Natural killer cell treated with Interleukin-12 subunit alpha and Interleukin-12 subunit beta and Interleukin-15 and Interleukin-18, amount 100 ng/mL, for 72 hours (primary cell): ENCODE measurements around the gene STAG1. TPM values are rescaled to one million over a fixed set of nuclear protein-coding genes. Genes with fewer than 3 reads are reported as not detected.

ENCODE experiments used
- ATAC-seq, 2 donors: fragments of 150-1000 bp; cut with Tn5 transposase in 1 of 2; sonication (Bioruptor Pico), chemical (Tn5 transposase) in 1 of 2; 2 replicates each; pipeline ENCODE4 v1.10.0; 2021
- DNase-seq: peaks from one replicate; pipeline ENCODE4 v3.0.0; 2022; ENCODE audit warnings: low spot score
- H3K27ac Mint-ChIP-seq, 2 donors: 1 replicate in 1 of 2; 2 replicates in 1 of 2; pipeline ENCODE4 v1.8.0; 2022; ENCODE audit warnings: mixed read lengths in 2 of 2, mild to moderate bottlenecking in 1 of 2, moderate library complexity in 1 of 2
- H3K27me3 Mint-ChIP-seq, 2 donors: 1 replicate in 1 of 2; 2 replicates in 1 of 2; pipeline ENCODE4 v1.8.0; 2022; ENCODE audit warnings: mixed read lengths in 2 of 2
- H3K36me3 Mint-ChIP-seq: one replicate; pipeline ENCODE4 v1.8.0; 2022; ENCODE audit warnings: mixed read lengths
- H3K4me1 Mint-ChIP-seq, 2 donors: 1 replicate in 1 of 2; 2 replicates in 1 of 2; pipeline ENCODE4 v1.8.0; 2022; ENCODE audit warnings: low read depth in 2 of 2, mixed read lengths in 2 of 2, mild to moderate bottlenecking in 1 of 2
- H3K4me3 Mint-ChIP-seq: one replicate; pipeline ENCODE4 v1.8.0; 2022; ENCODE audit warnings: mixed read lengths
- H3K9me3 Mint-ChIP-seq: 2 replicates; pipeline ENCODE4 v1.8.0; 2022; ENCODE audit warnings: mixed read lengths
- total RNA-seq, 2 donors: library from RNA; stranded (reverse); gene quantifications; one replicate each; pipeline ENCODE4 v1.2.3, GENCODE V29; 2022

Gene STAG1
- total RNA-seq, 2 donors from 2014 or later, result 48.7 to 88.7 TPM

DNA sequence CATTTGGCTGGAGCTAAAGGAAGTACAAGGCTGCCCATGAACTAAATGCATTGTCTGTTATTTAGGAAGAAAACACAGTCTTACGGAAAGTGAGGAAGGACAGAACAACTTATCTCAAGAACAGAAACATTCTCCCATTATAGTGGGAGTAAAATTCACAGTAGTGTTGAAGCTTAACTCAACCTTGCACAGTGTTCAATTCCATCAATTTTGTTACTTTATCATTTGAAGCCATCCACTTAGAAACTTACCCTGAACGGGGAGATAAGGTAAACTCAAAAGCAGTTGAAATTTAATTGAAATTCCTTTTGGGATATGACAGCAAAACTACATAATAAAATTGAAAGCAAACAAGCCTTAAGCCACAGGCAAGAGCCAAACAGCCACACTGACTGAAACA lies 315.1 kb downstream of the STAG1 start:
- DNase-seq, result no peak
- no peaks in the 10 kb centered on the region for H3K27me3 Mint-ChIP-seq

GRCh38 chr3:136434429-136434828 lies 317.7 kb downstream of the STAG1 start:
- peaks cover 9% of the 10 kb centered on the region for H3K36me3 Mint-ChIP-seq
- no peaks in the 10 kb centered on the region for H3K27me3 Mint-ChIP-seq
- no peak for ATAC-seq
- no peaks in the 10 kb centered on the region for H3K9me3 Mint-ChIP-seq
- no peaks in the 10 kb centered on the region for H3K4me1 Mint-ChIP-seq
- no peak for DNase-seq
- H3K27ac Mint-ChIP-seq, result no peak overlapping the region
- H3K4me3 Mint-ChIP-seq, result no peak overlapping the region

More for the DNA sequence above, 315.1 kb downstream of the STAG1 start:
- H3K4me1 Mint-ChIP-seq, result no peaks in the 10 kb centered on the region
- H3K9me3 Mint-ChIP-seq, result no peaks in the 10 kb centered on the region
- H3K27ac Mint-ChIP-seq, result no peak overlapping the region
- H3K36me3 Mint-ChIP-seq, result peaks cover 2% of the 10 kb centered on the region
- no peak for ATAC-seq
- no peak overlapping the region for H3K4me3 Mint-ChIP-seq

DNA sequence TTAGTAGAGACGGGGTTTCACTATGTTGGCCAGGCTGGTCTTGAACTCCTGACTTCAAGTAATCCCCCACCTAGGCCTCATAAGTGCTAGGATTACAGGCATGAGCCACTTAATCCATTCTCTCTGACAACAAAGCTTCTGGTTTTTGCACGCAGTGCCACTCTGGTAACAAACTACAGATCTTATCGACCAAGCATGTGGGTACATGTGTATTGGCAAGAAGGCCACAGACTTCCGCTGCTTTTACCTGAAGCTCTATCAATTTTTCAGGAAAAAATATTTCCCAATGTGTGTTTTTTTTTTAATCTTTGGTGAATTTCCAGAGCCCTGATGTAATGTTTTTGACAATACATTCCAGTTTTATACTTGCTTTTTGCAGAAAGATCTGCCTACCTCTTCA lies 319.5 kb downstream of the STAG1 start:
- no peak for ATAC-seq
- Mint-ChIP-seq H3K4me3 (no peak overlapping the region), H3K27me3 (no peaks in the 10 kb centered on the region), H3K36me3 (peaks cover 14% of the 10 kb centered on the region), H3K27ac (no peak overlapping the region), H3K4me1 (peaks cover 0 to 5% of the 10 kb centered on the region in 2 donors), H3K9me3 (no peaks in the 10 kb centered on the region)
- no peak for DNase-seq

- Mint-ChIP-seq H3K27ac (no peak overlapping the region), H3K9me3 (no peaks in the 10 kb centered on the region), H3K36me3 (peaks cover 14% of the 10 kb centered on the region), H3K27me3 (no peaks in the 10 kb centered on the region), H3K4me3 (no peak overlapping the region), H3K4me1 (peaks cover 0 to 5% of the 10 kb centered on the region in 2 donors)
- DNase-seq (no peak), ATAC-seq (no peak)
Measured at GRCh38 chr3:136428167-136428566, 324.0 kb downstream of the STAG1 start.

DNA sequence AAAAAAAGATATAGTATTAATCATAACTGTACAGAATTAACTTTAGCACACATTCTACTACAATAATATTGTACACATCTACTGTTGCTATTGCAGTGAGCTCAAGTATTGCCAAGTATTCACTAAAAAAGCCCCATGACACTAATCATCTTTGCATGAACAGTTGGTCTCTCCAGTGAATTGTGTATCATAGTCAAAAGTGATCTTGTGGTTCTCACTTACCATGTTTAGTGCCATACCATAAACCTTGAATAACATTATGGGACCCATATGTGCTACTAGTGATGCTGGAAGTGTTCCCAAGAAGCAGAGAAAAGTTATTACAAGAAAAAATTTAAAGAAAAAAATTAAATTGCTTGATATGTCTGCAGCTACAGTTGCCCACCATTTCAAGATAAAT lies 324.9 kb downstream of the STAG1 start:
- Mint-ChIP-seq H3K36me3 (peaks cover 14% of the 10 kb centered on the region), H3K27ac (no peak overlapping the region), H3K4me3 (no peak overlapping the region), H3K4me1 (peaks cover 0 to 5% of the 10 kb centered on the region in 2 donors), H3K9me3 (no peaks in the 10 kb centered on the region), H3K27me3 (no peaks in the 10 kb centered on the region)
- ATAC-seq, result no peak
- DNase-seq, result no peak

GRCh38 chr3:136414476-136414875 lies 337.7 kb downstream of the STAG1 start:
- DNase-seq (no peak), ATAC-seq (no peak)
- Mint-ChIP-seq H3K4me3 (peak overlapping the region; percentile 4), H3K27me3 (no peaks in the 10 kb centered on the region), H3K36me3 (peaks cover 6% of the 10 kb centered on the region), H3K27ac (peak overlapping the region; percentile 32 to 34), H3K9me3 (no peaks in the 10 kb centered on the region), H3K4me1 (peaks cover 7 to 8% of the 10 kb centered on the region in 2 donors)

DNA sequence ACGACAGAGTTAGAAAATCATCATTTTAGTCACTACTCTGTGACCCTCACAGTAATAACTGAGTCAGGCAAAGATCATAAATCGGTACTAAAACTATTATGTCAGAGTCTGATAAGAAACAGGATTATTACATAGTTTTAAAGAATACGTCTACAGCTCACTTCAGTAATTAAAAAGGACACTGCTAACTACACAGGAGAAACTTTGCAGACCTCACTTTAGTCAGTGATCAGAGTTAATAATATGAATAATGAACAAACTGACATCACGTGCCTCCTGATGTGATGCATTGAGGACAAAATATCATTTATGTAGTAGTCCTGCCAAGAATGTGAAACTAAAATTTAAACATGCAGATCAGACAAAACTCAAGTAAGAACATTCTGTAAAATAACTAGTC lies 339.9 kb downstream of the STAG1 start:
- no peak for DNase-seq
- no peaks in the 10 kb centered on the region for H3K9me3 Mint-ChIP-seq
- H3K4me3 Mint-ChIP-seq, result no peak overlapping the region
- H3K27ac Mint-ChIP-seq, result no peak overlapping the region
- H3K4me1 Mint-ChIP-seq, result peaks cover 7 to 8% of the 10 kb centered on the region in 2 donors
- peaks cover 6% of the 10 kb centered on the region for H3K36me3 Mint-ChIP-seq
- no peak for ATAC-seq
- H3K27me3 Mint-ChIP-seq, result no peaks in the 10 kb centered on the region

DNA sequence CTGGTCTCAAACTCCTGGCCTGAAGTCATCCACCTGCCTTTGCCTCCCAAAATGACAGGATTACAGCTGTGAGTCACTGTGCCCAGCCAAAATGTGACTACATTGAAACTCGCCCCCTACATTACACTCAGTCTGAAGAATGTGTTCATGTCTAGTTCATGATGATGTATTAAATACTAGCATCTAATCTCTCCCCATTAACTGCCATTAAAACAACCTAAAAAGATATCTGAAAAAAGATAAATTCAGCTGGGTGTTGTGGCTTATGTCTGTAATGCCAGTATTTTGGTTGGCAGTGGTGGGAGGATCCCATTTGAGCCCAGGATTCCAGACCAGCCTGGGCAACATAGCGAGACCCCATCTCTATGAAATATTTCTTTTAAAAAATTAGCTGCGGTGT lies 342.6 kb downstream of the STAG1 start:
- ATAC-seq (no peak), DNase-seq (no peak)
- Mint-ChIP-seq H3K27ac (no peak overlapping the region), H3K4me1 (peaks cover 4% of the 10 kb centered on the region in 2 donors), H3K36me3 (peaks cover 5% of the 10 kb centered on the region), H3K4me3 (no peak overlapping the region), H3K27me3 (no peaks in the 10 kb centered on the region), H3K9me3 (no peaks in the 10 kb centered on the region)

DNA sequence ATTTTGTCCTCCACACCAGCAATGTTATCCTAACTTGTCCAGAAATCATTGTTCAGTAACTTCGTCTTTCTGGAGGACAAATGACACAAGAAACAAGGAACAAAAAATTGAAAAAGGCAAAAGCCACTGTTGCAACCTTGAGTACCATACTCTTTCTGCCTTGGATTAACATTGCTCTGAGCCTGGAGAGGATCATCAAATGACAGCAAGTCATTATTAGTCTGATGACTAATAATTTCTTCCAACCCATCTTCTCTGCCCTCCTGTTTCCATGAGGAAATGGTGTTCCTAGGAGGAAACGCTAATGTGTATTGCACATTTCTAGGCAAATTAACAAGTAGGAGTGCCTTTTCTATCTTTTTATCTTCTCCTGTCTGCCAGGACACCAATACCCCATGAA lies 348.1 kb downstream of the STAG1 start:
- Mint-ChIP-seq H3K9me3 (no peaks in the 10 kb centered on the region), H3K4me1 (no peaks in the 10 kb centered on the region), H3K36me3 (no peaks in the 10 kb centered on the region), H3K27ac (no peak overlapping the region), H3K27me3 (no peaks in the 10 kb centered on the region), H3K4me3 (no peak overlapping the region)
- ATAC-seq, result no peak
- no peak for DNase-seq

DNA sequence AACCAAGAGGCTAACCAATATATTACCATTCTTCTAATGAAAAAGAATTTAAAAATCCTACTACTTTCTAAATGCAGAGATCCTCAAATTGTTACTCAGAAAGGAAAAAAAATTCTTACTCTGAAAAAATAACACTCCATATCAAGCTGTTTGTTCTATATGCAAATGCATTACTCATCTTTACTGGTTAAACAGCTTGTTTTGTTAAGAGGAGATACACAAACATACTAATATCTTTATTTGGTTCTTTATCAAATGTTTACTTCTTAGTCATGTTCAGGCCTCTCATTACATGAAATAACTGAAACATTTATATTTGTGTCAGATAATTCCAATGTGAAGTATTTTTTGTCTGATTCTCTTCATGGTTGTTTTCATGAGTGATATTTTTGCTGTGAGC lies 355.3 kb downstream of the STAG1 start:
- Mint-ChIP-seq H3K4me1 (no peaks in the 10 kb centered on the region), H3K27me3 (no peaks in the 10 kb centered on the region), H3K27ac (no peak overlapping the region), H3K36me3 (no peaks in the 10 kb centered on the region), H3K9me3 (no peaks in the 10 kb centered on the region), H3K4me3 (no peak overlapping the region)
- ATAC-seq, result no peak
- DNase-seq, result no peak

DNA sequence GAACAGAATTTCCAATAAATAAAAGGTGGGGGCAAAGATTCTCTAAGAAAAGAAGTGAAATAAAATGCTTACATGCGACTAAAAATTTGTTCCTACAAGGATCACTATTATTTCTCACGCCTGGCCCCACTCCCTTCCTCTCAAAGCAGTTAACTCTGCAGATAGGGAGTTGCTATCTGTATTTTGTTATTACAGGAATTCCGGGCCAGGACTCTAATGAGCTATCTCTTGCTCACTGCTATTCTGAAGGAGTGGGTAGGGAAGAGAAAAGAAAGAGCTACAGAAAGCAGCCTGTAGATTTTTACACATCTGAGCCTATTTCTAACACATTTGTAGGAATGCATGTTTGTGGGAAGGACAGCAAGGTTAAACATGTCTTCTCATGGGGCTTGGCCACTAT lies 361.6 kb downstream of the STAG1 start:
- DNase-seq (no peak), ATAC-seq (no peak)
- no peaks in the 10 kb centered on the region for H3K36me3 Mint-ChIP-seq
- no peaks in the 10 kb centered on the region for H3K27me3 Mint-ChIP-seq
- no peak overlapping the region for H3K4me3 Mint-ChIP-seq
- H3K4me1 Mint-ChIP-seq, result peaks cover 0 to 4% of the 10 kb centered on the region in 2 donors
- H3K27ac Mint-ChIP-seq, result no peak overlapping the region
- H3K9me3 Mint-ChIP-seq, result no peaks in the 10 kb centered on the region

DNA sequence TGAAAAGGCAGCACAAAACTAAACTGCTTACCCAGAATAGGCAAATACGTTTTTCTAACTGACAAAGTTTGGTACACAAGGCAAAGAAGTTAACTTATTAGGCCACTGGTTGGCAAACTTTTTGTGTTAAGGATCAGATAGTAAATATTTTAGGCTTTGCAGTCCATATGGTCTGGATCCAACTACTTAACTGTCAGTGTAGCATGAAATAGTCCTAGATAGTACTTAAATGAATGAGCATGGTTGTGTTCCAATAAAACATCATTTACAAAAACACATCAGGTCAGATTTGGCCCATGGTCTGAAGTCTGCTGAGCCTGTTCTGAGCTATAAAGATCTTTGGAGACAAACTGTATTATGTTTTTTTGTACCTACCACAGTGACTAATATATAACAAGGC lies 365.1 kb downstream of the STAG1 start:
- DNase-seq (no peak), ATAC-seq (no peak)
- peaks cover 0 to 4% of the 10 kb centered on the region in 2 donors for H3K4me1 Mint-ChIP-seq
- H3K27ac Mint-ChIP-seq, result no peak overlapping the region
- H3K4me3 Mint-ChIP-seq, result no peak overlapping the region
- H3K9me3 Mint-ChIP-seq, result no peaks in the 10 kb centered on the region
- no peaks in the 10 kb centered on the region for H3K27me3 Mint-ChIP-seq
- H3K36me3 Mint-ChIP-seq, result no peaks in the 10 kb centered on the region

- DNase-seq (no peak), ATAC-seq (no peak)
- Mint-ChIP-seq H3K27ac (no peak overlapping the region), H3K9me3 (no peaks in the 10 kb centered on the region), H3K27me3 (no peaks in the 10 kb centered on the region), H3K36me3 (no peaks in the 10 kb centered on the region), H3K4me3 (no peak overlapping the region), H3K4me1 (no peaks in the 10 kb centered on the region)
Measured at GRCh38 chr3:136385457-136385856, 366.7 kb downstream of the STAG1 start.

DNA sequence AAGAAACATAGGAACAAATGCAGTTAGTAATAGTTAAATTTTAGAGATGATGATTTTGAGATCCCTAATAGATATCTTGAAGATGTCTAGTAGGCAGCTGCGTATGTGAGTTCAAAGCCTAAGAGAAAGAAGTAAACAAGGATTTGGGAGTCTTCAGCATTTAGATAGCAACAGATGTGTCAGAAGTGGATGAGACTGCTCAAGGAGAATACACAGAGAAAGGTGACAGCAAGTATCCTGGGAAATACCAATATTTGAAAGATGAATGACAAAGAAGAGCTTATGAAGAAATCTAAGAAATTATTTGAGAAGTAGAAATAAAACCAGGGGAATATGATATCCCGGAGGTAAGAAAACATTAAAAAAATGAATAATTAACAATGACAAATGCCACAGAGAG lies 371.1 kb downstream of the STAG1 start:
- no peak for ATAC-seq
- no peaks in the 10 kb centered on the region for H3K27me3 Mint-ChIP-seq

GRCh38 chr3:136380530-136380929 lies 371.6 kb downstream of the STAG1 start:
- Mint-ChIP-seq H3K9me3 (no peaks in the 10 kb centered on the region), H3K36me3 (no peaks in the 10 kb centered on the region), H3K27ac (no peak overlapping the region), H3K27me3 (no peaks in the 10 kb centered on the region), H3K4me1 (no peaks in the 10 kb centered on the region), H3K4me3 (no peak overlapping the region)
- no peak for ATAC-seq
- no peak for DNase-seq

More for the DNA sequence above, 371.1 kb downstream of the STAG1 start:
- Mint-ChIP-seq H3K4me3 (no peak overlapping the region), H3K4me1 (no peaks in the 10 kb centered on the region), H3K36me3 (no peaks in the 10 kb centered on the region), H3K27ac (no peak overlapping the region), H3K9me3 (no peaks in the 10 kb centered on the region)
- DNase-seq, result no peak
